H1 (cell line): ENCODE results near the gene SLC43A2. TPM values are rescaled to one million over a fixed set of nuclear protein-coding genes. Genes with fewer than 3 reads are reported as not detected.
"Not testable (repeated sequence)": the region's sequence is repeated elsewhere in the genome, so short reads cannot be mapped to it uniquely, and the experiment has no call there.

ENCODE experiments used
- CTCF ChIA-PET: fragments of 300-600 bp; sonication (Branson Sonifier 250); formaldehyde crosslinking; loops from one replicate; lab custom pipeline; 2021; ENCODE audit not compliant: partially characterized antibody; lab: Charles Lee
- POLR2A ChIA-PET: fragments of 300-600 bp; sonication (Branson Sonifier 250); formaldehyde crosslinking; loops from one replicate; lab custom pipeline; 2021; ENCODE audit warnings: inconsistent platforms; ENCODE audit not compliant: partially characterized antibody; lab: Charles Lee
- DNase-seq, 2 experiments: peaks; one replicate each; pipeline versions ENCODE4 v3.0.0 to v3.0.0-alpha.2; 2010 to 2022; ENCODE audit warnings: low spot score in 2 of 2, low read depth in 1 of 2, mixed read lengths in 1 of 2
- FAIRE-seq: peaks from 2 replicates; lab custom pipeline; 2011; peaks lifted over from hg19 to GRCh38; lab: Jason Lieb, UNC
- H2AFZ ChIP-seq: 2 replicates; pipeline ENCODE4 v1.8.1; 2012; ENCODE audit warnings: low read length, inconsistent platforms
- H2AK5ac ChIP-seq: 2 replicates; pipeline ENCODE4 v1.6.1; 2013; ENCODE audit warnings: low read depth, low read length
- H2BK120ac ChIP-seq: replicated peaks from 2 replicates; pipeline ENCODE3; 2013; ENCODE audit warnings: low read depth, low read length, inconsistent platforms
- H2BK12ac ChIP-seq: 2 replicates; pipeline ENCODE4 v1.6.1; 2013; ENCODE audit warnings: low read depth, low read length
- H2BK15ac ChIP-seq: 2 replicates; pipeline ENCODE4 v1.6.1; 2013; ENCODE audit warnings: low read length
- H2BK20ac ChIP-seq: 2 replicates; pipeline ENCODE4 v1.6.1; 2013; ENCODE audit warnings: low read length
- H2BK5ac ChIP-seq: 2 replicates; pipeline ENCODE4 v1.6.1; 2013; ENCODE audit warnings: low read depth, low read length
- H3K14ac ChIP-seq: 2 replicates; pipeline ENCODE4 v1.6.1; 2013; ENCODE audit warnings: inconsistent platforms; ENCODE audit not compliant: insufficient read length
- H3K18ac ChIP-seq: 2 replicates; pipeline ENCODE4 v1.6.1; 2013; ENCODE audit warnings: low read length; ENCODE audit errors: extremely low read depth
- H3K23ac ChIP-seq: 2 replicates; pipeline ENCODE4 v1.6.1; 2013; ENCODE audit warnings: inconsistent platforms; ENCODE audit not compliant: insufficient read length
- H3K23me2 ChIP-seq: 2 replicates; pipeline ENCODE4 v1.6.1; 2013; ENCODE audit warnings: low read depth, low read length
- H3K27ac ChIP-seq: 2 replicates; pipeline ENCODE4 v1.6.1; 2011; ENCODE audit warnings: low read depth, low read length, inconsistent platforms
- H3K27me3 ChIP-seq, 4 experiments: replicated peaks in 1 of 4; 1 replicate in 1 of 4; 2 replicates in 3 of 4; pipeline versions ENCODE4 v1.6.1 to v1.8.1; 2011 to 2013; ENCODE audit warnings: low read length in 3 of 4, mild to moderate bottlenecking in 3 of 4, inconsistent platforms in 2 of 4, mixed read lengths in 2 of 4, moderate library complexity in 1 of 4; ENCODE audit not compliant: control insufficient read depth in 3 of 4, insufficient read depth in 3 of 4; ENCODE audit errors: extremely low read depth in 1 of 4
- H3K36me3 ChIP-seq, 4 experiments: 2 replicates each; pipeline versions ENCODE4 v1.6.1 to v1.8.1; 2011 to 2013; ENCODE audit warnings: mild to moderate bottlenecking in 4 of 4, low read length in 3 of 4, moderate library complexity in 2 of 4, control low read depth in 1 of 4, inconsistent platforms in 1 of 4; ENCODE audit not compliant: insufficient read depth in 4 of 4, control insufficient read depth in 2 of 4
- H3K4ac ChIP-seq: replicated peaks from 2 replicates; pipeline ENCODE3; 2013; ENCODE audit warnings: low read length, low read depth, mixed read lengths, inconsistent platforms; ENCODE audit not compliant: insufficient read length
- H3K4me1 ChIP-seq, 4 experiments: replicated peaks in 1 of 4; 1 replicate in 1 of 4; 2 replicates in 3 of 4; pipeline versions ENCODE4 v1.6.1 to v1.8.1; 2011 to 2013; ENCODE audit warnings: low read length in 3 of 4, inconsistent platforms in 2 of 4, mixed read lengths in 1 of 4; ENCODE audit not compliant: insufficient read depth in 4 of 4, control insufficient read depth in 3 of 4
- H3K4me2 ChIP-seq, 2 experiments: 2 replicates each; pipeline versions ENCODE4 v1.6.1 to v1.8.1; 2011 to 2013; ENCODE audit warnings: low read depth in 2 of 2, low read length in 2 of 2, control low read depth in 1 of 2, inconsistent platforms in 1 of 2, mild to moderate bottlenecking in 1 of 2; ENCODE audit not compliant: insufficient read depth in 1 of 2
- H3K4me3 ChIP-seq, 4 experiments: fragments of 200-600, 300-600 bp in 1 of 4; sonication (generic), shearing (Covaris generic), sonication (Bioruptor Twin) in 1 of 4; 2 replicates each; pipeline versions ENCODE4 v1.5.1 to v1.8.1; 2011 to 2016; ENCODE audit warnings: low read length in 4 of 4, low read depth in 3 of 4, control low read depth in 2 of 4, inconsistent platforms in 2 of 4, mild to moderate bottlenecking in 2 of 4, mixed read lengths in 1 of 4, moderate library complexity in 1 of 4; ENCODE audit not compliant: insufficient read depth in 2 of 4; ENCODE audit errors: extremely low read depth in 1 of 4
- H3K56ac ChIP-seq: replicated peaks from 2 replicates; pipeline ENCODE3; 2013; ENCODE audit warnings: low read depth, mild to moderate bottlenecking, mixed read lengths, low read length, inconsistent platforms; ENCODE audit not compliant: insufficient read length
- H3K79me1 ChIP-seq: 2 replicates; pipeline ENCODE4 v1.6.1; 2013; ENCODE audit warnings: low read depth, low read length, control low read depth
- H3K79me2 ChIP-seq, 2 experiments: 2 replicates each; pipeline versions ENCODE4 v1.6.1 to v1.8.1; 2012 to 2013; ENCODE audit warnings: low read length in 2 of 2, mild to moderate bottlenecking in 2 of 2, inconsistent platforms in 1 of 2; ENCODE audit not compliant: insufficient read depth in 2 of 2, control insufficient read depth in 1 of 2
- H3K9ac ChIP-seq, 4 experiments: replicated peaks in 1 of 4; 1 replicate in 1 of 4; 2 replicates in 3 of 4; pipeline versions ENCODE4 v1.6.1 to v1.8.1; 2011 to 2013; ENCODE audit warnings: low read depth in 3 of 4, low read length in 3 of 4, control low read depth in 2 of 4, mild to moderate bottlenecking in 2 of 4, moderate library complexity in 2 of 4, inconsistent platforms in 1 of 4; ENCODE audit errors: extremely low read depth in 1 of 4
- H3K9me3 ChIP-seq, 2 experiments: 2 replicates each; pipeline versions ENCODE4 v1.6.1 to v1.8.1; 2012 to 2013; ENCODE audit warnings: mild to moderate bottlenecking in 2 of 2, moderate library complexity in 2 of 2, control low read depth in 1 of 2, inconsistent platforms in 1 of 2, low read depth in 1 of 2, low read length in 1 of 2, mixed read lengths in 1 of 2; ENCODE audit not compliant: insufficient read depth in 2 of 2
- H4K20me1 ChIP-seq, 2 experiments: replicated peaks in 1 of 2; 2 replicates each; pipeline versions ENCODE3 to v1.8.1; 2011 to 2013; ENCODE audit warnings: inconsistent platforms in 2 of 2, low read length in 2 of 2, mild to moderate bottlenecking in 1 of 2; ENCODE audit not compliant: insufficient read depth in 2 of 2, control insufficient read depth in 1 of 2
- H4K5ac ChIP-seq: 2 replicates; pipeline ENCODE4 v1.6.1; 2013; ENCODE audit warnings: low read length, low read depth, mixed read lengths, inconsistent platforms; ENCODE audit not compliant: insufficient read length
- H4K8ac ChIP-seq: 2 replicates; pipeline ENCODE4 v1.8.0; 2013; ENCODE audit warnings: mild to moderate bottlenecking, moderate library complexity, low read length, inconsistent platforms; ENCODE audit not compliant: insufficient read depth; ENCODE audit errors: extremely low read depth
- H4K91ac ChIP-seq: replicated peaks from 2 replicates; pipeline ENCODE3; 2013; ENCODE audit warnings: low read length, mixed read lengths, inconsistent platforms; ENCODE audit not compliant: insufficient read length
- WGBS, 2 experiments: shearing (Covaris generic) in 1 of 2; methylation state at CpG; one replicate each; pipeline versions ENCODE4 v1.1.6 to v1.1.7; 2013 to 2015; ENCODE audit warnings: low lambda C conversion rate in 2 of 2, mixed read lengths in 2 of 2, inconsistent platforms in 1 of 2, low coverage in 1 of 2, missing lambda C conversion rate in 1 of 2; ENCODE audit not compliant: insufficient replicate concordance in 2 of 2, insufficient coverage in 1 of 2, insufficient read length in 1 of 2; ENCODE audit errors: extremely low coverage in 1 of 2, missing lambda C conversion rate in 1 of 2; 5-methylcytosine and 5-hydroxymethylcytosine counted together
- polyA plus RNA-seq, 7 experiments: library from polyadenylated mRNA; depleted of rRNA in 3 of 7; stranded (reverse) in 5 of 7; unstranded in 2 of 7; fragments of >200 nt in 5 of 7; fragments of 200-250 nt in 2 of 7; gene quantifications; 1 replicate in 5 of 7; 2 replicates in 1 of 7; 4 replicates in 1 of 7; pipeline versions ENCODE4 v1.2.1 to v1.2.3, GENCODE V29; 2011 to 2013; ENCODE audit warnings: missing spikeins in 2 of 7, mixed read lengths in 2 of 7
- total RNA-seq: library from RNA; stranded (reverse); fragmentation: NEBNext Ultra II Directional; extraction: Animal tissue kit (Norgen Biotek cat#: 25700); gene quantifications from 2 replicates; pipeline ENCODE4 v1.2.1, GENCODE V29; 2021

The SLC43A2 gene
- total and polyA plus RNA-seq, 2 of the 8 experiments (the other 6 are each of a cell fraction or from before 2014, with no cell fraction given), result 6.6 to 10.5 TPM

- not testable (repeated sequence) for H3K23me2 ChIP-seq, H3K4me2 ChIP-seq, H2AK5ac ChIP-seq, H3K56ac ChIP-seq, H3K4ac ChIP-seq, H3K18ac ChIP-seq, H4K5ac ChIP-seq, H2BK120ac ChIP-seq, H2BK12ac ChIP-seq, H4K8ac ChIP-seq, H2BK5ac ChIP-seq, H4K91ac ChIP-seq, H3K4me3 ChIP-seq, H3K9me3 ChIP-seq, H3K27me3 ChIP-seq, H4K20me1 ChIP-seq, H3K4me1 ChIP-seq, H3K23ac ChIP-seq, FAIRE-seq, H3K27ac ChIP-seq, H3K79me1 ChIP-seq, H3K9ac ChIP-seq, H3K14ac ChIP-seq, H2AFZ ChIP-seq, H2BK15ac ChIP-seq, H2BK20ac ChIP-seq, H3K79me2 ChIP-seq, DNase-seq
- WGBS, 2 experiments, result 92% methylated on average over 4 of the region's 4 CpGs; no CpG with 5 or more reads in 1 of the 2 experiments
- peaks cover 0 to 15% (median 2%) of the 10 kb centered on the region in 4 experiments; a peak in 5 of 8 replicates for H3K36me3 ChIP-seq
- ChIA-PET POLR2A (interaction anchor here (0.8 kb wide), 1 partner anchor 10 kb away, joined by 5 read pairs; the partner anchor contains the start of gene INPP5K), CTCF (interaction anchor here (1.4 kb wide), 1 partner anchor 9 kb away, joined by 4 read pairs; no protein-coding TSS in a partner anchor)
Measured at GRCh38 chr17:1526876-1527275, 101.8 kb downstream of the SLC43A2 start.
